GM23338 (cell line): ENCODE measurements around the gene ERGIC2. TPM values are rescaled to one million over a fixed set of nuclear protein-coding genes. Genes with fewer than 3 reads are reported as not detected.

Experiments
- ATAC-seq: fragments of 200-7000 bp; cut with Tn5 transposase; 3 replicates; pipeline ENCODE4 v1.9.1; 2020
- DNase-seq: peaks from one replicate; pipeline ENCODE4 v3.0.0-alpha.2; 2015; ENCODE audit warnings: low spot score
- H2AFZ ChIP-seq: fragments of 200-600 bp; sonication (generic); 2 replicates; pipeline ENCODE4 v1.8.0; 2016; ENCODE audit warnings: antibody characterized with exemption, mild to moderate bottlenecking, moderate library complexity
- H3F3A ChIP-seq: fragments of 200-600 bp; sonication (generic); replicated peaks from 2 replicates; pipeline ENCODE4 v1.8.0; 2017; ENCODE audit warnings: antibody characterized with exemption, mixed run types, low read depth
- H3K27ac ChIP-seq: fragments of 200-600 bp; sonication (generic); 2 replicates; pipeline ENCODE4 v1.6.1; 2016; ENCODE audit warnings: low read depth
- H3K27me3 ChIP-seq: fragments of 200-600 bp; sonication (generic); 2 replicates; pipeline ENCODE4 v1.8.0; 2016; ENCODE audit warnings: mild to moderate bottlenecking, mixed run types, moderate library complexity; ENCODE audit not compliant: insufficient read depth
- H3K36me3 ChIP-seq: fragments of 200-600 bp; sonication (generic); 2 replicates; pipeline ENCODE4 v1.8.0; 2016; ENCODE audit warnings: mild to moderate bottlenecking; ENCODE audit not compliant: insufficient read depth
- H3K4me1 ChIP-seq: fragments of 200-600 bp; sonication (generic); 2 replicates; pipeline ENCODE4 v1.8.0; 2016; ENCODE audit warnings: mild to moderate bottlenecking, moderate library complexity; ENCODE audit not compliant: insufficient read depth
- H3K4me2 ChIP-seq: fragments of 200-600 bp; sonication (generic); 2 replicates; pipeline ENCODE4 v1.7.1; 2017; ENCODE audit warnings: mixed run types
- H3K4me3 ChIP-seq: fragments of 200-600 bp; sonication (generic); 2 replicates; pipeline ENCODE4 v1.6.1; 2016; ENCODE audit warnings: mixed run types
- H3K79me2 ChIP-seq: fragments of 200-600 bp; sonication (generic); replicated peaks from 2 replicates; pipeline ENCODE4 v1.8.0; 2017; ENCODE audit warnings: mild to moderate bottlenecking; ENCODE audit not compliant: insufficient read depth
- H3K9me2 ChIP-seq: fragments of 200-600 bp; sonication (generic); 2 replicates; pipeline ENCODE4 v1.8.0; 2017; ENCODE audit not compliant: insufficient read depth
- H4K20me1 ChIP-seq: fragments of 200-600 bp; sonication (generic); replicated peaks from 2 replicates; pipeline ENCODE4 v1.8.0; 2017; ENCODE audit warnings: mild to moderate bottlenecking; ENCODE audit not compliant: insufficient read depth
- H3K27ac Mint-ChIP-seq: 2 replicates; pipeline ENCODE4 v1.8.0; 2020; ENCODE audit warnings: inconsistent platforms, mild to moderate bottlenecking, moderate library complexity, mixed read lengths
- H3K27me3 Mint-ChIP-seq: 3 replicates; pipeline ENCODE4 v1.8.0; 2022; ENCODE audit warnings: low read depth, mild to moderate bottlenecking, moderate library complexity, mixed read lengths, inconsistent platforms; ENCODE audit not compliant: insufficient read depth, poor library complexity
- H3K36me3 Mint-ChIP-seq: 3 replicates; pipeline ENCODE4 v1.8.0; 2021; ENCODE audit warnings: low read depth, mild to moderate bottlenecking, inconsistent platforms, moderate library complexity, mixed read lengths
- H3K4me1 Mint-ChIP-seq: 3 replicates; pipeline ENCODE4 v1.8.0; 2020; ENCODE audit warnings: mild to moderate bottlenecking, inconsistent platforms, mixed read lengths
- H3K4me3 Mint-ChIP-seq: 3 replicates; pipeline ENCODE4 v1.8.0; 2021; ENCODE audit warnings: moderate library complexity, mild to moderate bottlenecking, inconsistent platforms, mixed read lengths
- H3K9me3 Mint-ChIP-seq: 3 replicates; pipeline ENCODE4 v1.8.0; 2020; ENCODE audit warnings: moderate library complexity, mild to moderate bottlenecking, inconsistent platforms, mixed read lengths
- CREB1 ChIP-seq: fragments of 250-450 bp; sonication (Bioruptor Pico); IDR thresholded peaks from 2 replicates; pipeline ENCODE4 v1.5.0; 2020; ENCODE audit warnings: low read depth, mild to moderate bottlenecking, moderate library complexity
- EZH2 ChIP-seq: fragments of 200-600 bp; sonication (generic); IDR thresholded peaks from one replicate; pipeline ENCODE4 v1.8.0; 2017; ENCODE audit warnings: antibody characterized with exemption, mild to moderate bottlenecking, low read depth; ENCODE audit not compliant: unreplicated experiment
- EZH2phosphoT487 ChIP-seq: fragments of 200-600 bp; sonication (generic); IDR thresholded peaks from one replicate; pipeline ENCODE4 v1.8.1; 2018; ENCODE audit warnings: antibody characterized with exemption; ENCODE audit not compliant: unreplicated experiment
- JUNB ChIP-seq: IDR thresholded peaks from one replicate; pipeline ENCODE4 v1.6.1; 2016; ENCODE audit warnings: antibody characterized with exemption; ENCODE audit not compliant: unreplicated experiment
- NANOG ChIP-seq: IDR thresholded peaks from 2 replicates; pipeline ENCODE4 v1.6.1; 2016; ENCODE audit warnings: antibody characterized with exemption, borderline replicate concordance
- POLR2AphosphoS5 ChIP-seq: IDR thresholded peaks from 2 replicates; pipeline ENCODE4 v1.6.1; 2016; ENCODE audit warnings: antibody characterized with exemption, low read depth
- REST ChIP-seq: IDR thresholded peaks from one replicate; pipeline ENCODE4 v1.6.1; 2018; ENCODE audit warnings: antibody characterized with exemption; ENCODE audit not compliant: unreplicated experiment
- STAT1 ChIP-seq: IDR thresholded peaks from one replicate; pipeline ENCODE4 v1.6.1; 2016; ENCODE audit warnings: antibody characterized with exemption; ENCODE audit not compliant: unreplicated experiment
- ZNF114 ChIP-seq: fragments of 250-450 bp; sonication (Bioruptor Pico); IDR thresholded peaks from 2 replicates; pipeline ENCODE4 v1.5.0; 2020; ENCODE audit warnings: mild to moderate bottlenecking, moderate library complexity
- ZNF331 ChIP-seq: fragments of 250-450 bp; sonication (Bioruptor Pico); IDR thresholded peaks from 2 replicates; pipeline ENCODE4 v1.5.0; 2020; ENCODE audit warnings: low read depth, mild to moderate bottlenecking, moderate library complexity
- polyA plus RNA-seq: library from polyadenylated mRNA; unstranded; fragments of >200 nt; fragmentation: Nextera tagmentation; extraction: Ambion mirVana; gene quantifications from 2 replicates; pipeline ENCODE4 v1.2.1, GENCODE V29; 2016
- total RNA-seq: library from RNA; depleted of rRNA; stranded (reverse); fragments of >200 nt; shearing (Covaris generic); gene quantifications from 2 replicates; pipeline ENCODE4 v1.2.3, GENCODE V29; 2014
- TF ChIP-seq, protein P1 (sequence below): IDR thresholded peaks from 2 replicates; pipeline ENCODE4 v1.6.1; 2016; ENCODE audit warnings: antibody characterized with exemption
- TF ChIP-seq, protein P2 (sequence below), 2 experiments: fragments of 200-600 bp in 1 of 2; sonication (generic) in 1 of 2; conservative IDR thresholded peaks; 2 replicates each; pipeline versions ENCODE4 v1.5.1 to v1.6.1; 2016 to 2017; ENCODE audit warnings: antibody characterized with exemption in 2 of 2, low read depth in 2 of 2, mild to moderate bottlenecking in 2 of 2, moderate library complexity in 1 of 2
- TF ChIP-seq, protein P3 (sequence below): fragments of 250-450 bp; sonication (Bioruptor Pico); IDR thresholded peaks from 2 replicates; pipeline ENCODE4 v1.5.0; 2020; ENCODE audit warnings: mild to moderate bottlenecking, moderate library complexity

ERGIC2 gene
- total and polyA plus RNA-seq, 2 experiments from 2014 or later, result 77.1 to 107 TPM

GRCh38 chr12:29334937-29335336 lies 46.0 kb downstream of the ERGIC2 start:
- Histone ChIP-seq H3K79me2 (no peaks in the 10 kb centered on the region), H2AFZ (no peak overlapping the region), H3K36me3 (no peaks in the 10 kb centered on the region), H3K27ac (no peak overlapping the region), H3K4me1 (no peaks in the 10 kb centered on the region), H3K4me2 (no peak overlapping the region), H4K20me1 (no peaks in the 10 kb centered on the region), H3F3A (no peaks in the 10 kb centered on the region), H3K9me2 (no peaks in the 10 kb centered on the region), H3K4me3 (no peak overlapping the region), H3K27me3 (no peaks in the 10 kb centered on the region)
- H3K4me3 Mint-ChIP-seq, result no peak overlapping the region
- H3K36me3 Mint-ChIP-seq, result peaks cover 1% of the 10 kb centered on the region; the same call in 1 of the 3 replicates
- TF ChIP-seq EZH2 (no peak), ZNF114 (CRISPR knock-in tag) (no peak), ZNF331 (CRISPR knock-in tag) (no peak), POLR2AphosphoS5 (no peak), CREB1 (no peak), JUNB (no peak), REST (no peak), STAT1 (no peak), NANOG (no peak), EZH2phosphoT487 (no peak)
- TF ChIP-seq, protein P1, sequence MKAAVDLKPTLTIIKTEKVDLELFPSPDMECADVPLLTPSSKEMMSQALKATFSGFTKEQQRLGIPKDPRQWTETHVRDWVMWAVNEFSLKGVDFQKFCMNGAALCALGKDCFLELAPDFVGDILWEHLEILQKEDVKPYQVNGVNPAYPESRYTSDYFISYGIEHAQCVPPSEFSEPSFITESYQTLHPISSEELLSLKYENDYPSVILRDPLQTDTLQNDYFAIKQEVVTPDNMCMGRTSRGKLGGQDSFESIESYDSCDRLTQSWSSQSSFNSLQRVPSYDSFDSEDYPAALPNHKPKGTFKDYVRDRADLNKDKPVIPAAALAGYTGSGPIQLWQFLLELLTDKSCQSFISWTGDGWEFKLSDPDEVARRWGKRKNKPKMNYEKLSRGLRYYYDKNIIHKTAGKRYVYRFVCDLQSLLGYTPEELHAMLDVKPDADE, result no peak
- TF ChIP-seq, protein P2, sequence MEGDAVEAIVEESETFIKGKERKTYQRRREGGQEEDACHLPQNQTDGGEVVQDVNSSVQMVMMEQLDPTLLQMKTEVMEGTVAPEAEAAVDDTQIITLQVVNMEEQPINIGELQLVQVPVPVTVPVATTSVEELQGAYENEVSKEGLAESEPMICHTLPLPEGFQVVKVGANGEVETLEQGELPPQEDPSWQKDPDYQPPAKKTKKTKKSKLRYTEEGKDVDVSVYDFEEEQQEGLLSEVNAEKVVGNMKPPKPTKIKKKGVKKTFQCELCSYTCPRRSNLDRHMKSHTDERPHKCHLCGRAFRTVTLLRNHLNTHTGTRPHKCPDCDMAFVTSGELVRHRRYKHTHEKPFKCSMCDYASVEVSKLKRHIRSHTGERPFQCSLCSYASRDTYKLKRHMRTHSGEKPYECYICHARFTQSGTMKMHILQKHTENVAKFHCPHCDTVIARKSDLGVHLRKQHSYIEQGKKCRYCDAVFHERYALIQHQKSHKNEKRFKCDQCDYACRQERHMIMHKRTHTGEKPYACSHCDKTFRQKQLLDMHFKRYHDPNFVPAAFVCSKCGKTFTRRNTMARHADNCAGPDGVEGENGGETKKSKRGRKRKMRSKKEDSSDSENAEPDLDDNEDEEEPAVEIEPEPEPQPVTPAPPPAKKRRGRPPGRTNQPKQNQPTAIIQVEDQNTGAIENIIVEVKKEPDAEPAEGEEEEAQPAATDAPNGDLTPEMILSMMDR (conservative IDR thresholded peaks at IDR 0.05; ENCODE audit: low read depth in 2 of 2), result no peak
- TF ChIP-seq, protein P3, sequence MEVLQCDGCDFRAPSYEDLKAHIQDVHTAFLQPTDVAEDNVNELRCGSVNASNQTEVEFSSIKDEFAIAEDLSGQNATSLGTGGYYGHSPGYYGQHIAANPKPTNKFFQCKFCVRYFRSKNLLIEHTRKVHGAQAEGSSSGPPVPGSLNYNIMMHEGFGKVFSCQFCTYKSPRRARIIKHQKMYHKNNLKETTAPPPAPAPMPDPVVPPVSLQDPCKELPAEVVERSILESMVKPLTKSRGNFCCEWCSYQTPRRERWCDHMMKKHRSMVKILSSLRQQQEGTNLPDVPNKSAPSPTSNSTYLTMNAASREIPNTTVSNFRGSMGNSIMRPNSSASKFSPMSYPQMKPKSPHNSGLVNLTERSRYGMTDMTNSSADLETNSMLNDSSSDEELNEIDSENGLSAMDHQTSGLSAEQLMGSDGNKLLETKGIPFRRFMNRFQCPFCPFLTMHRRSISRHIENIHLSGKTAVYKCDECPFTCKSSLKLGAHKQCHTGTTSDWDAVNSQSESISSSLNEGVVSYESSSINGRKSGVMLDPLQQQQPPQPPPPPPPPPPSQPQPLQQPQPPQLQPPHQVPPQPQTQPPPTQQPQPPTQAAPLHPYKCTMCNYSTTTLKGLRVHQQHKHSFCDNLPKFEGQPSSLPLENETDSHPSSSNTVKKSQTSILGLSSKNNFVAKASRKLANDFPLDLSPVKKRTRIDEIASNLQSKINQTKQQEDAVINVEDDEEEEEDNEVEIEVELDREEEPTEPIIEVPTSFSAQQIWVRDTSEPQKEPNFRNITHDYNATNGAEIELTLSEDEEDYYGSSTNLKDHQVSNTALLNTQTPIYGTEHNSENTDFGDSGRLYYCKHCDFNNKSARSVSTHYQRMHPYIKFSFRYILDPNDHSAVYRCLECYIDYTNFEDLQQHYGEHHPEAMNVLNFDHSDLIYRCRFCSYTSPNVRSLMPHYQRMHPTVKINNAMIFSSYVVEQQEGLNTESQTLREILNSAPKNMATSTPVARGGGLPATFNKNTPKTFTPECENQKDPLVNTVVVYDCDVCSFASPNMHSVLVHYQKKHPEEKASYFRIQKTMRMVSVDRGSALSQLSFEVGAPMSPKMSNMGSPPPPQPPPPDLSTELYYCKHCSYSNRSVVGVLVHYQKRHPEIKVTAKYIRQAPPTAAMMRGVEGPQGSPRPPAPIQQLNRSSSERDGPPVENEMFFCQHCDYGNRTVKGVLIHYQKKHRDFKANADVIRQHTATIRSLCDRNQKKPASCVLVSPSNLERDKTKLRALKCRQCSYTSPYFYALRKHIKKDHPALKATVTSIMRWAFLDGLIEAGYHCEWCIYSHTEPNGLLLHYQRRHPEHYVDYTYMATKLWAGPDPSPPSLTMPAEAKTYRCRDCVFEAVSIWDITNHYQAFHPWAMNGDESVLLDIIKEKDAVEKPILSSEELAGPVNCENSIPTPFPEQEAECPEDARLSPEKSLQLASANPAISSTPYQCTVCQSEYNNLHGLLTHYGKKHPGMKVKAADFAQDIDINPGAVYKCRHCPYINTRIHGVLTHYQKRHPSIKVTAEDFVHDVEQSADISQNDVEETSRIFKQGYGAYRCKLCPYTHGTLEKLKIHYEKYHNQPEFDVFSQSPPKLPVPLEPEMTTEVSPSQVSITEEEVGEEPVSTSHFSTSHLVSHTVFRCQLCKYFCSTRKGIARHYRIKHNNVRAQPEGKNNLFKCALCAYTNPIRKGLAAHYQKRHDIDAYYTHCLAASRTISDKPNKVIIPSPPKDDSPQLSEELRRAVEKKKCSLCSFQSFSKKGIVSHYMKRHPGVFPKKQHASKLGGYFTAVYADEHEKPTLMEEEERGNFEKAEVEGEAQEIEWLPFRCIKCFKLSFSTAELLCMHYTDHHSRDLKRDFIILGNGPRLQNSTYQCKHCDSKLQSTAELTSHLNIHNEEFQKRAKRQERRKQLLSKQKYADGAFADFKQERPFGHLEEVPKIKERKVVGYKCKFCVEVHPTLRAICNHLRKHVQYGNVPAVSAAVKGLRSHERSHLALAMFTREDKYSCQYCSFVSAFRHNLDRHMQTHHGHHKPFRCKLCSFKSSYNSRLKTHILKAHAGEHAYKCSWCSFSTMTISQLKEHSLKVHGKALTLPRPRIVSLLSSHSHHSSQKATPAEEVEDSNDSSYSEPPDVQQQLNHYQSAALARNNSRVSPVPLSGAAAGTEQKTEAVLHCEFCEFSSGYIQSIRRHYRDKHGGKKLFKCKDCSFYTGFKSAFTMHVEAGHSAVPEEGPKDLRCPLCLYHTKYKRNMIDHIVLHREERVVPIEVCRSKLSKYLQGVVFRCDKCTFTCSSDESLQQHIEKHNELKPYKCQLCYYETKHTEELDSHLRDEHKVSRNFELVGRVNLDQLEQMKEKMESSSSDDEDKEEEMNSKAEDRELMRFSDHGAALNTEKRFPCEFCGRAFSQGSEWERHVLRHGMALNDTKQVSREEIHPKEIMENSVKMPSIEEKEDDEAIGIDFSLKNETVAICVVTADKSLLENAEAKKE (CRISPR knock-in tag), result no peak
- no peaks in the 10 kb centered on the region for H3K9me3 Mint-ChIP-seq
- DNase-seq (no peak), ATAC-seq (no peak)
- H3K4me1 Mint-ChIP-seq, result no peaks in the 10 kb centered on the region
- no peak overlapping the region for H3K27ac Mint-ChIP-seq
- no peaks in the 10 kb centered on the region for H3K27me3 Mint-ChIP-seq
